Measurements from ENCODE around the gene CAPN14. TPM values are rescaled to one million over a fixed set of nuclear protein-coding genes. Genes with fewer than 3 reads are reported as not detected.

The CAPN14 gene
- total RNA-seq, 1 experiment from 2014 or later: 0.57 TPM

DNA sequence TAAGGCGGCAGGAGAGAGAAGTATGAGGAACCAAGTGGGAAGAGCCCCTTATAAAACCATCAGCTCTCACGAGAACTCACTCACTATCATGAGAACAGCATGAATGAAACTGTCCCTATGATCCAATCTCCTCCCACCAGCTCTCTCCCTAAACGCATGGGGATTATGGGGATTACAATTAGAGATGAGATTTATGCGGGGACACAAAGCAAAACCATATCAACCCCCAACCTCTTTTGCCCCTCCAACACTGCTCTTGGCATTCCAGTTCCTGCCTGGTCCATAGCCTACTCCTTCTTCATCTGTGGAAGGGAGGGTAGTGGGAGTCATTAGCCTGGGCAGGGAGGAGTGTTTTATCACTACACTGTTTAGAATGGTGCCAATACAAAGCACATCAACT lies 15.3 kb upstream of the CAPN14 start:
- in situ Hi-C loops (cut with HindIII; ENCODE audit: low pct_unique_long_range_greater_than_20kb, low sequenced_read_pairs): no loop called here
- DNase-seq (ENCODE audit: low read depth): no peak

DNA sequence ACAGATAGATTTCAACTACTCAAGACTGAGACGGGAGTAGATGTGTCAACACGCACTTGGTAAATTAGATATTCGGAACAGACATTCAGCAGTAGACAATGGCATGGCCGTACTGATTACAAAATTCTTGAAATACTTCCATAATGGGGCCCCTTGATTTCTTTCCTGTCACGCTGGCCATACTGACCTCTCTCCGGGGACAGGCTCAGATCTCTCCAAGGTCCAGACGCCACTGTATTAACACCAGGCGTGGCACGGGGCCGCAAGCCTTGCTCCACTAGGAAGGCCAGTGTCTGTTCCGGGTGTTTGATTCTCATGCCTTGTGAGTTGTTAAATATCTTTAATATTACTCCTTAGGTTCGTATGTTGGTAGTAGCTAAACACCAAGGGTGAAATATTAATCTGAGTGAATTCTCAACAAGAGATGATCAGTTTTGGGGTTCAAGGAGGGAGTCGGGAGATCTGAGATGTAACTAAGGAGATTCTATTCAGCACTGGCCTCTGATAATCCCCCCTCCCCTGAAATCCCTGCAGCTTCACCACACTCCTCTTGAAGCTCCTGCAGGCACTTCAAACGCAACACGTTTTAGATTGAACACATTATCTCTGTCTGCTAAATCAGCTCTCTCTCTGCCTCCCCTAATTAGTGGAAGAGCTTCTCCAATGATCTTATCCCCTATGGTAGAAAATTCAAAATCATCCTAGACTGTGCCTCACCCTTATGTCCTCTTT lies 14.4 kb upstream of the CAPN14 start:
- no peak for DNase-seq (ENCODE audit: low read depth)
- in situ Hi-C loops (cut with HindIII; ENCODE audit: low pct_unique_long_range_greater_than_20kb, low sequenced_read_pairs): no loop called here

DNA sequence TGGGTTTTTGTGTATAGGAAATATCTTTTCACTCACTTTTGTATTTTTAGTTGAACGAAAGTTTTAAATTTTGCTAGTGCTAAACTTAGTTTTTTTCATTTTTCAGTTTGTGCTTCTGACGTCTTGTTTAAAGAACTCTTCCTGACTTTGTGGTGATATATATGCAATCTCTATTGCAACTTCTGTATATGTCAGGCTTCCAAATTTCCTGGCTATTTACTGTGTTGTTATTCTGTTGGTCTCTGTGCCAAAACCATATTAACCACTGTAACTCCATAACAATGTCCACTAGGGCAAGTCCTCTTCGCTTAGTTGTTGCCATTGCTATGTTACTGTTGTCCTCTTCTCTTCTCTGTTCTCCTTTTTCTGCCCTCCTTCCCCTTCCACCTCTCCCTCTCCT lies 13.4 kb upstream of the CAPN14 start:
- no peak for DNase-seq (ENCODE audit: low read depth)
- in situ Hi-C loops (cut with HindIII; ENCODE audit: low pct_unique_long_range_greater_than_20kb, low sequenced_read_pairs): no loop called here

DNA sequence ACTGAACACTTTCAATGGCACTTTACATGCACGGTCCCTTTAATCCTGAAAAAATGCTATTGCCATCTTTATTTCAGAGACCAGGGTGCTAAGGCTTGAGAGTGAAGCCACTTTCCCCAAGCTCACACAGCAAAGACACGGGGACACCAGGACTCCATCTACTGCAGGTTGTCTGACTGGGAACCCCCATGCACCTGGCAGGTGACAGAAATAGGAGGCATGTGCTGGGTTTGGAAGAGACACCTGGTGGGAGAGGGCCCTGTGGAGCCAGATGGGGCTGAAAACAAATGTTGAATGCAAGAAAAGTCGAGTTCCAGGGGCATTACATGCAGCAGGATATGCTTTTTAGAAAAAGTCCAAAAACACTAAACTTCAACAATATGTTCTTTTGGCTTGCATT lies 11.4 kb upstream of the CAPN14 start:
- no peak for DNase-seq (ENCODE audit: low read depth)
- in situ Hi-C loops (cut with HindIII; ENCODE audit: low pct_unique_long_range_greater_than_20kb, low sequenced_read_pairs): no loop called here

DNA sequence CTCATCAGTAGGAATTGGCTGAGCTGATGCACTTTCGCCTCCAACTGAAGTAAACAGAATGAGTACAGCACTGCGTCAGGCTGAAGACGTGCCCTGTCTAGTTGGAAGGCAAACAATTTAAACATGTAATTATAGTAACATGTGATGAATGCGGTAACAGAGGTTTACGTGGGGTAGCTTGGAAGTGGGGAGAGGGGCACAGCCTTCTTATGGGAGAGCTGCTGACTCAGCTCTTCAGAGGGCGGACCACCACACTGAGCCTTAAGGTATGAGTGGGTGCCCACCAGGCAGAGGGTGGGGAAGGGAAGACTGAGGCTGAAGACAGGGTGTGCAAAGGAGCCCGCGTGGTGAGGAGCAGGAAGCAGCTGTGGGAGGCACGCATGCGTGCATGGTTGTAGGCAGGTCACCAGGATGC lies 10.4 kb upstream of the CAPN14 start:
- DNase-seq (ENCODE audit: low read depth): no peak
- in situ Hi-C loops (cut with HindIII; ENCODE audit: low pct_unique_long_range_greater_than_20kb, low sequenced_read_pairs): no loop called here

DNA sequence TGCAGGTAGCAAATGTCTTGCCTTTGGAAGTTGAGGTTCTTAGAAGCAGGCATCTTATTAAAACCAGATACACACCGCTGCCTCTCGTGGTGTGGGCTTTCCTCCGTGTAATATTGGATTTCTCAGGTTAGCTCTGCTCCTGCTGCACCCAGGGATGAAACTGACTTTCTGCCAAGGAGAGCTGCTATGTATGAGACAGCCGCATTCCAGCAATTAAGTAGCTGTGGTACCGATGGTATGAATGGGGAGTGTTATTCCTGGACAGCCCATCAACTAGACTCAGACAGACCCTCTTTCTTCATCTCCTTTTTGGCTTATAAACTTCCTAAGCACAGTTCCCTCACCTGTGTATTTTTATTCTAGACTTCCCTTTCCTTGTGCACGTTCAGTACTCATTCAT lies 9.8 kb upstream of the CAPN14 start:
- no peak for DNase-seq (ENCODE audit: low read depth)
- in situ Hi-C loops (cut with HindIII; ENCODE audit: low pct_unique_long_range_greater_than_20kb, low sequenced_read_pairs): no loop called here

DNA sequence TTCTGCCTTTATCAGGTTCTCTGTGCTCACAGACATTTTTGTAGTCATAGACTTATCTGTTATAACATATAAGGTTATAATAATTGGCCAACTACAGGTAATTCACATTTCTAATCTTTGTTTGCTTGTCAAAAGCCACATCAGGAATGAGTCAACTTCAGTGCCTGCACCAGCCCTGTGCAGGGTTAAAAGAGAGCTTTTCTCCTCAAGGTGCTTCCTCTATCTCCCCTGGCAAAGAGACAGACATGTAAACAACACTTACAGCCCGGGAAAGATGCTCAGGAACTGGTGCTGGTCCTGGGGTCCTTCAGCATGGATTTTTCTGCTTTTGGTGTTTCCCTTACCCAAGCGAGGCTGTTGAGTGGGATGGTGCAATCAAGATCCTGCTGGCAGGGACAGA lies 9.0 kb upstream of the CAPN14 start:
- DNase-seq (ENCODE audit: low read depth): no peak
- in situ Hi-C loops (cut with HindIII; ENCODE audit: low pct_unique_long_range_greater_than_20kb, low sequenced_read_pairs): no loop called here

DNA sequence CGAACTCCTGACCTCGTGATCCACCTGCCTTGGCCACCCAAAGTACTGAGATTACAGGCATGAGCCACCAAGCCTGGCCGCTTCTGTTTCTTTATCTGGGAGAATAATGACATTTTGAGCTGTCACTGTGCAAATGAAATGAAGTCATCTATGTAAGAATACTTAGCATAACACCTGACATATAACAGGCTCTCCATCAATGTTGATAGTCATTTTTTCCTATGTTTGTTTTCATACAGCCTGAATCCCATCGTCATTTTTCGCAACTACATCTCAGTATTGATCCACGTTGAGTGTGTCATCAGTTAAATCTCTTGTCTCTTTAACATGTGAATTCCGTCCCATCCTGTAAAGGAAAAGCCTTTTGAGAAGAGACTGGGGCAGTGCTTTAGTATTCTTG lies 6.4 kb upstream of the CAPN14 start:
- DNase-seq (ENCODE audit: low read depth): no peak
- in situ Hi-C loops (cut with HindIII; ENCODE audit: low pct_unique_long_range_greater_than_20kb, low sequenced_read_pairs): no loop called here

DNA sequence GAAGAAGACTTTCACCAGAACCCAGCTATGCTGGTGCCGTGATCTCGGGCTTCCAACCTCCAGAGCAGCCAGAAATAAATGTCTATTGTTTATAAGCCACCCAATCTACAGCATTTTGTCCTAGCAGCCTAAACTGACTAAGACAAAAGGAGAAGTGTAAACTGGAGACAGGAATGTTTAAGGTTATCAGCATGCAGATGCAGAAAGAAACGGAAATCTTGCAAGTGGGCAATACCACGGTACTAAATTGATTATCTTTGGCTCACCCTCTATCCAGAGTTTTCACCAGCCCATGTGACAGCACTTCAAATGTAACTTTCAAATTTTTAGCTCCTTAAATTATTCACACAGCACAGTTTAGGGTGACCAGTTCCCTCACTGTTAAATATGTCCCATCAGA lies 5.7 kb upstream of the CAPN14 start:
- in situ Hi-C loops (cut with HindIII; ENCODE audit: low pct_unique_long_range_greater_than_20kb, low sequenced_read_pairs): no loop called here
- DNase-seq (ENCODE audit: low read depth): no peak

DNA sequence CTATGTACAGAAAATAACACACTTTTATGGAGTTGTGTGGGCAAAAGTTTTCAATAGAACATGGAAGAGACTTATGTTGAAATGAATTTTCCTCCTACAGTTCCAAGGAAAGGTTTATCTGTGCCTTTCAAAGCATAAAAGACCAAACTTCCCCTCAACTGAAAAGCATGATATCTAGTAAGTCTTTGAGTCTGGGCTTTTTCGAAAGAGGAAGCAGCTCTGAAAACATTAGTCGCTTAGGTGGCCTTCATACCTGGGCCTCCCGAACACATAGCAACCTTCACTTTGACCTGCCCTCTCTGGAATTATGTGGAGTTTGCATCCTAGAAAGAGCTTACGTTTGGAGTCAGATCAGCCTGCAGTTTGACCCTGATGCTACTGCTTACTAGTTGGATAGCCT lies 4.8 kb upstream of the CAPN14 start:
- in situ Hi-C loops (cut with HindIII; ENCODE audit: low pct_unique_long_range_greater_than_20kb, low sequenced_read_pairs): no loop called here
- no peak for DNase-seq (ENCODE audit: low read depth)

DNA sequence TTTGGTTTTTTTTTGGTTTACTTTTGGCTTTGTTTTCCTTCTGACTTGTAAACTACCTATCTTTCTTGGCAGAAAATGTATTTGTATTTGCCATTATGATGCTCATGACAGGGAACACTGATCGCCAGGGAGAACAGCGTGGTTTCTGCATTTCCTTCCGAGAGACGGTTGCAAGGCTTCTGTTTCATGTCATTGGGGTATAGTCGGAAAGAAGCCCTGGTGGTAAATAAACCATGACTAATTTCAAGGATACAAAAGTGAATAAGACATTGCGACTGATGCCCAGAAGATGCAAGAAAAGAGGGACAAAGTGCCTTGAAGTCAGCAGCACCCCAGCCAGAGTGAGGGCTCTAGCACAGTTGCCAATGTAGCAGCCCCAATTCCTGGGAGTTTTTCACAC lies 4.2 kb upstream of the CAPN14 start:
- in situ Hi-C loops (cut with HindIII; ENCODE audit: low pct_unique_long_range_greater_than_20kb, low sequenced_read_pairs): no loop called here
- DNase-seq (ENCODE audit: low read depth): no peak

DNA sequence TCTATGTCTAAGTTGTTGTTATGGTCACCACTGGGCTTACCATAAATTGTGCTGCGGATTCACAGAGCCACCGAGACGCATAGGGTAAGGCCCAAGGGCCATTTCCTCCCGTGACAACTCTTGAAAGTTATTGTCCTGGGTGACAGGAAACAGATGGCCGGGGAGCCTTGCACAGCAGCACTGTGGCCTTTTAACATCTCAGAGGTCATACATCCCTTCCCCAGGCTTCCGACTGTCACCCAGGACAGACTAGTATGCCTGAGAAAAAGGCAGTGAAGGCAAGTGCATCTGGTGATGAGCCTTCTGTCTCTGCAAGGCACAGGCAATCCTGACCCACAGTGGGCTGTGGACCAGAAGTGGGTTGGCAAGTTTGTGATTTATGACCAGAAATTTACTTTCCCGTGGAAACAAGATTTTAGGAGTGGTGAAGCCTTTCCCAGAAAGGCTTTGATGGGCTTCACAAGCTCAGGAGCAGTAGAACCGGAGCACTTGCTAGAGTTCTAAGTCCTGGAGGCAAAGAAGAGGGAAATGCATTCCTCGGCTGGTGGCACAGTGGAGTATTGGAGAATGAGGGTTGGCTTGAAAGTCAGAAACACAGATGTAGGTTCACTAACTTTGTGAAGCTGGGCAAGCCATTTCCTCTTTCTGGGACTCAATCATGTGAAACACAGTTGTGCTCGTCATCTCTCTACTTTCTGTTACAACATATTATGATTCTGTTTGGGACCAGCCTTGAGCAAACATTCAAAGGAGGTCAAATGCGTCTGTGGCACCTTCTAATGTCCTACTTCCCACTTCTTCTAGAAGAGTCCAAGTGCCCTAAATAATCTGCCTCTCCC lies 2.0 kb upstream of the CAPN14 start:
- no peak for DNase-seq (ENCODE audit: low read depth)
- in situ Hi-C loops (cut with HindIII; ENCODE audit: low pct_unique_long_range_greater_than_20kb, low sequenced_read_pairs): no loop called here

DNA sequence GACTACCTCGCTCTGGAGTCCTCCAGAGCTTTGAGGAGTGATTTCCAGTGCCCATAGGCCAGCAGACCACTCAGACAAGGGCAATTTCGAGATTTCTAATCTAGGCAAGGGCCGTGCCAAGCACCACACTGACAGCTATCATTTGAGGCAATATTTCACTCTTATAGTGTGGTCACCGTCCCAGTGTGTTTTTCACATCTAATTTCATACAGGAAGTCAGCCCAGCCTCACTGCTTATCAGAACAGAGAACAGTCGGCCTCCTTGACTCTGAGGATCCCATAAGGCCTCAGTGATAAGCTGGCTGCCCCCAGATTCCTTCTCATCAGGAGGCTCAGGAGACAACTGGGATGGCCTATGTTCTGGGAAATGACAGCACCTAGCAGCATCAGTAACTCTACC lies 581 bp downstream of the CAPN14 start:
- DNase-seq (ENCODE audit: low read depth): no peak
- in situ Hi-C loops (cut with HindIII; ENCODE audit: low pct_unique_long_range_greater_than_20kb, low sequenced_read_pairs): no loop called here

DNA sequence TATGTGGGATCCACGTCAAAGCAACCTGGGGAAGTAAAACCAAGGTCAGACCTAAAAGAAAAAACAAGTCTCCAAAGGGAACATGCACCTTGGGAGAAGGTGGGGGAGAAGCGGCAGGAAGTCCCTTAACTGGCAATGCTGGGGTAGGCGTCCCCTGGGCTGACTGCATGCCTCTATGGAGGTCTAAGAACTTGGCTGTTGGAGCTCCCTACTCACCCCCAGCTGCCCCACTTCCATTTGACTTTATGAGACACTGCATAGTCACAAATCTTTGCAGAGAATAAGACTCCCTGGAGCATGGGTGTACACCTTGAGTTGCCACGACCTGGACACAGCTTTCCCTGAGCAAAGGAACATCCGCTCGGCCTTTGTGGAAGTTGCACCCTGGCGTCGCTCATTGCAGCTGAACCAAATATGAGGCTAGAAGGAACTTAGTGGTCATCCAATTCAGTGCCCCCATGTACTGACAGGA lies 2.8 kb downstream of the CAPN14 start:
- no peak for DNase-seq (ENCODE audit: low read depth)
- in situ Hi-C loops (cut with HindIII; ENCODE audit: low pct_unique_long_range_greater_than_20kb, low sequenced_read_pairs): no loop called here

DNA sequence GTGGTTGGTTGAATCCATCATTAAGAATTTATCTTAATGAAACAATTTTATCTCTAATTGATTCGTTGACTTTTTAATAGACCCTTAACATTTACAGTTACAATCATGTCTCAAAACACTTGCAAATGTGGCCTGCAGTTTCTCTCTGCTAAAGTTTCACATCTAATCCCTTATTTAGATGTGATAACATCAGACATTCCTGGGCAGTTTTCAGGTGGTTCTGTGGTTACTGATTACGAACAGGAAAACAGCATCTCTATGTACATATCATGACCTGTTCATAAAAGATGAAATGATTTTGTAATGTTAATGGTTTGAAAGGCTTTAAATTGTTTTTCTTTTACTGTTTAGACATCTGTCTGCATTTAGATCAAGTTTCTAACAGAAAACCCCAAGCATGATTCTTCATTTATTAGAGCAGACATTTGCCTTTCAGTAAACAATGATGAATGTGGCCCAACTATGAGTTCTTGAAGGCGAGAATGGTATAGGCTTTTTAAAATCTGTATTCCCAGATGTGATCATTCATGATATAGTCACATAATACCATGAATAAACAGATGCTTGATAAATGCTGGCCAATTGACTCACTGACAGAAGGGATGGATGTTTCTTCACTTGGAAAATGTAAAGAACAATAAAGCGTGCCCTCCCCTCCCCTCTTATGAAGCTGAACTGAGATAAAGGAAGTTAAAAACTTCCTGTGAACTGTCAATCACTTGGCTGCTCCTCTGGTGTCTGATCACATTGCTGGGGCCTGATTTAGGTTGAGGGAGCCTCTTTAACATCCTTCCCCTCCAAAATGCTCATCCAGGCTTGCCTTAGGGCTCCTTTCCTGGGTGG lies 3.5 kb downstream of the CAPN14 start:
- no peak for DNase-seq (ENCODE audit: low read depth)
- in situ Hi-C loops (cut with HindIII; ENCODE audit: low pct_unique_long_range_greater_than_20kb, low sequenced_read_pairs): no loop called here

DNA sequence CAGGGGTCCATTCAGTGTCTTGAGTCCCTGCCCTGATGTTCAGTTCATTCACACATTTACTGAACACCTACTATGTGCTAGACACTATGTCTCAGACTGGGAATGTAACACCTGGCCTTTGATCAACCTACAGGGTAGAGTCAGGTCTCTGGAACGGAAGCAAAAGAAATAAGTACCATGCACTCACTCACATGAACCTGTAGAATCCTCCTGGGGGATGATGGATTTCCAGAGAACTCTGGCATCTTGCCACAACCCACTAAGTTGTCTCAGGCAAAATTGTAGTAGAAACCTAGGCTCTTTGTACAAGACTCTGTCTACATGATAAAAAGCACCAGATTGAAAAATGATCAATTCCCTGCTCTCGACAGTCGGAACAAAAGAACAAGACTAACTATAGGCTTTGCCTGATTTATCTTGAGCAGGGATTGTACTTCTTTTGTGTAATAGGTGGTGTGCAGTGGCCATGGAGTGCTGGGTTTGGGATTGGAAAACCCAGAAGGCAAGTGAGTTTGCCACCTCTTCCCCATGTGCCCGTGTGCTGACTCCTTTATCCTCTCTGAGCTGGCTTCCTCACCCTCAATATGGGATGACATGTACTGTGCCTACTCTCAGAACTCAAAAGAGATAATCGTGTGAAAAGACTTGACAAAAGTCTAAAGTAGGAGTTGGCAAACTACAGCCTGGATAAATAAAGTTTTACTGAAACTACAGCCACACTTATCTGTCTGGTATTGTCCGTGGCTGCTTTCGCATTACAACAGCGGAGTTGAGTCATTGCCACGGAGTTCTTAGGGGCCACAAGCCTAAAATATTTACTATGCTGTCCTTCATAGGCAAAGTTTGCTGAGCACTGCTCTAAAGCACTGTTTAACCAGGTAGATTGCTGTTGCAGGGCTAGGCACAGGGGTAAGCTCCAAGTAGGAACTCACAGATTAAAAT lies 4.4 kb downstream of the CAPN14 start:
- in situ Hi-C loops (cut with HindIII; ENCODE audit: low pct_unique_long_range_greater_than_20kb, low sequenced_read_pairs): no loop called here
- DNase-seq (ENCODE audit: low read depth): no peak

DNA sequence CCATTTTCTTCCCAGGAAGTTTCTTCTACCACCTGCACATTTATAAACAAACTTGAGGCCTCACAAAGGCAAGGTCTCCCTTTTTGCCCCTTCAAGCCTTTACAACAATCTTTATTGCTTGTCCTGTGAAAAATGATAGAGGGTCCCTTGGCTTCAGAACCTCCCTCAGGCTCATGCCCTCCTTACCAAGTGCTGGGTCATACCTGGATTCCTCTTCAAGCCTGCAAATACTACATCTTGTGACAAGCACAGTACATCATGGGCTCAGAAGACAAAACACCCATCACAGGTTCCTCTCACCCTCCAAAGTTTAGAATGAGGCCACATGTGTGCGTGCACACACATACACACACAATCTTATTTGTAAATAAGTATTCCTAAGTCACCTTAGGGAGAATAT lies 9.1 kb downstream of the CAPN14 start:
- in situ Hi-C loops (cut with HindIII; ENCODE audit: low pct_unique_long_range_greater_than_20kb, low sequenced_read_pairs): no loop called here
- no peak for DNase-seq (ENCODE audit: low read depth)

DNA sequence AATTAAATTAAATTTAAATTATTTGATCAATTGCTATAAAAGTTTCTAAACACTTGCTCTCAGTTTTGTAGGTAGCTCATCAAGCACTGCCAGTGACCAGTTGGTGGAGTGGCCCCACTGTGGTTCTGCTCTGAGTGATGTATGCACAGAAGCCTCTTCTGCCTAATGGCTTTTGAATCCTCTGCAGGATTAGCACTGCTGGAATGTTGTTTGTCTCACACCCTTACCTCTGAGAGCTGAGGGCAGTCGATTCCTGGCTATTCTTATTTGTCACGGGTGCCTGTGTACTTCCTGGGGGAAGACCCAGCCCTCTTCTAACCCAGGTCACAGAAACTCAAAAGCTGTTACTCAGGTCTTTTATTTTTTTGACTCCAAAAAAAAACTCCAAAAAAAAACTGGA lies 9.5 kb downstream of the CAPN14 start:
- in situ Hi-C loops (cut with HindIII; ENCODE audit: low pct_unique_long_range_greater_than_20kb, low sequenced_read_pairs): no loop called here
- no peak for DNase-seq (ENCODE audit: low read depth)

All from Caki2 (cell line).